ENCODE data around the gene SLCO6A1. TPM values are rescaled to one million over a fixed set of nuclear protein-coding genes. Genes with fewer than 3 reads are reported as not detected.

Gene SLCO6A1
- total and polyA plus RNA-seq, 2 donors from 2014 or later, result not detected

- Histone ChIP-seq H3K9me3 (ENCODE audit: control insufficient read depth in 2 of 3, insufficient read depth in 1 of 3, low read length in 3 of 3) (no peaks in the 10 kb centered on the region), H3K9ac (ENCODE audit: low read length in 3 of 3) (no peak overlapping the region), H3K27ac (ENCODE audit: low read depth in 2 of 2, low read length in 2 of 2) (no peak overlapping the region), H3K4me1 (ENCODE audit: control insufficient read depth in 2 of 3, insufficient read depth in 2 of 3, low read depth in 1 of 3, low read length in 3 of 3) (no peaks in the 10 kb centered on the region), H3K27me3 (ENCODE audit: control insufficient read depth, insufficient read depth, low read length) (no peaks in the 10 kb centered on the region), H3K4me3 (ENCODE audit: low read length in 3 of 3) (no peak overlapping the region), H3K36me3 (ENCODE audit: control insufficient read depth in 2 of 3, insufficient read depth in 3 of 3, low read length in 3 of 3) (no peaks in the 10 kb centered on the region)
- TF ChIP-seq, protein P1, sequence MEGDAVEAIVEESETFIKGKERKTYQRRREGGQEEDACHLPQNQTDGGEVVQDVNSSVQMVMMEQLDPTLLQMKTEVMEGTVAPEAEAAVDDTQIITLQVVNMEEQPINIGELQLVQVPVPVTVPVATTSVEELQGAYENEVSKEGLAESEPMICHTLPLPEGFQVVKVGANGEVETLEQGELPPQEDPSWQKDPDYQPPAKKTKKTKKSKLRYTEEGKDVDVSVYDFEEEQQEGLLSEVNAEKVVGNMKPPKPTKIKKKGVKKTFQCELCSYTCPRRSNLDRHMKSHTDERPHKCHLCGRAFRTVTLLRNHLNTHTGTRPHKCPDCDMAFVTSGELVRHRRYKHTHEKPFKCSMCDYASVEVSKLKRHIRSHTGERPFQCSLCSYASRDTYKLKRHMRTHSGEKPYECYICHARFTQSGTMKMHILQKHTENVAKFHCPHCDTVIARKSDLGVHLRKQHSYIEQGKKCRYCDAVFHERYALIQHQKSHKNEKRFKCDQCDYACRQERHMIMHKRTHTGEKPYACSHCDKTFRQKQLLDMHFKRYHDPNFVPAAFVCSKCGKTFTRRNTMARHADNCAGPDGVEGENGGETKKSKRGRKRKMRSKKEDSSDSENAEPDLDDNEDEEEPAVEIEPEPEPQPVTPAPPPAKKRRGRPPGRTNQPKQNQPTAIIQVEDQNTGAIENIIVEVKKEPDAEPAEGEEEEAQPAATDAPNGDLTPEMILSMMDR (IDR thresholded peaks at IDR 0.05; ENCODE audit: borderline replicate concordance, extremely low read depth, insufficient read depth), result no peak
- intact Hi-C loops (cut with DNase I), result no loop called here
- DNase-seq (no peak), FAIRE-seq (no peak)
These were observed 15.1 kb downstream of the SLCO6A1 start for GRCh38 chr5:102483736-102484135.

DNA sequence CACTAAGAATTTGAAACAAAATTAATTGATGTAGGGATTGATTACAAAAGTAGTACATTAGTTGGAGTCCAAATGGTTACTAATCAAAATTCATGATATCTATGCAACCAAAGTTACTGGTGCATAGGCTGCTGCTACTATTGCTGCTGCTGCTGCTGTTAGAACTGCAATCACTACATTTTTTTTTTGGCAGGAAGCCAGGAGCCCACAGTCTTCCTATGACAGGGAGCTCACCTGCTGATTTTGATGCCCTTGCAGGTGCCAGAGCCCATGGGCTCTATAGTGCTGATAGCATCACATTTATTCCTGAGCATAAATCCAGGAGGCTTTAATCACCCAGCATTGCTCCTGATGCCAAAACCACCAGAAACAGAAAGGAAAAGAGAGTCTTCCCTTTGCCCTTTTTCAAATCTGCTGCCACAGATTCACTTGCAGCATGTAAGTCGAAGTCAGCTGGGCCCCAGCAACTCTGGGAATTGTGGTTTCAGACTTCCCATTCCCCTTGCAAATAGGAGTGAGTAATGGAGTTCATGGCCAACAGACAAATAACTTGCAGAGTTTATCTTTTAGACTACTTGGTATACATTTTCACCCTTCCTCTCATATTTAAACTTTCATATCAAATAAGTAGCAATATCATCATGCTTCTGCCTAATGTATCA, 17.6 kb downstream of the SLCO6A1 start:
- Histone ChIP-seq H3K36me3 (ENCODE audit: control insufficient read depth in 2 of 3, insufficient read depth in 3 of 3, low read length in 3 of 3) (no peaks in the 10 kb centered on the region), H3K9ac (ENCODE audit: low read length in 3 of 3) (no peak overlapping the region), H3K4me1 (ENCODE audit: control insufficient read depth in 2 of 3, insufficient read depth in 2 of 3, low read depth in 1 of 3, low read length in 3 of 3) (no peaks in the 10 kb centered on the region), H3K27ac (ENCODE audit: low read depth in 2 of 2, low read length in 2 of 2) (no peak overlapping the region), H3K27me3 (ENCODE audit: control insufficient read depth, insufficient read depth, low read length) (no peaks in the 10 kb centered on the region), H3K9me3 (ENCODE audit: control insufficient read depth in 2 of 3, insufficient read depth in 1 of 3, low read length in 3 of 3) (no peaks in the 10 kb centered on the region), H3K4me3 (ENCODE audit: low read length in 3 of 3) (no peak overlapping the region)
- DNase-seq (no peak), FAIRE-seq (no peak)
- TF ChIP-seq, protein P1 (IDR thresholded peaks at IDR 0.05; ENCODE audit: borderline replicate concordance, extremely low read depth, insufficient read depth), result no peak
- intact Hi-C loops (cut with DNase I), result no loop called here

DNA sequence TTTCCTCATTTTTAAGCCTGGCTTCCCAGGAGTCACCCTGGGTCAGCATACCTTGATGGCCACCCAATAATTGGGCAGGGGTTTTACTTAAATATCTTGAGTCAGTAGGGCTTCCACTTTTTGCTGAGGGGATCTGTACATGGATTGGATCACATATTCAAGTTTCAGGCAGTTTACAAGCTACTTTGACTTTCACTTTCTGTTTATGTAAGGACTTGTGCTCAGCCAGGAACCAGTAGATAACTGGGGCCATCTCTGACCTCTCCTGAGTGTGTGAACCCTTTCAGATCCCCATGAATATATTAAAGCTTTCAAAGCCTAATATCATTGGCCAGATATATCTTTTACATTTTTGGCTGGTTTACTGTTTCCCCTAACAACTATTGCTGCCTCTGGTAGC, 45.1 kb downstream of the SLCO6A1 start:
- DNase-seq (no peak), FAIRE-seq (no peak)
- H3K36me3 ChIP-seq (ENCODE audit: control insufficient read depth in 2 of 3, insufficient read depth in 3 of 3, low read length in 3 of 3), result no peaks in the 10 kb centered on the region
- no peak overlapping the region for H3K9ac ChIP-seq (ENCODE audit: low read length in 3 of 3)
- H3K4me1 ChIP-seq (ENCODE audit: control insufficient read depth in 2 of 3, insufficient read depth in 2 of 3, low read depth in 1 of 3, low read length in 3 of 3), result no peaks in the 10 kb centered on the region
- H3K9me3 ChIP-seq (ENCODE audit: control insufficient read depth in 2 of 3, insufficient read depth in 1 of 3, low read length in 3 of 3), result no peaks in the 10 kb centered on the region
- H3K27ac ChIP-seq (ENCODE audit: low read depth in 2 of 2, low read length in 2 of 2), result no peak overlapping the region
- intact Hi-C loops (cut with DNase I), result no loop called here
- TF ChIP-seq, protein P1 (IDR thresholded peaks at IDR 0.05; ENCODE audit: borderline replicate concordance, extremely low read depth, insufficient read depth), result no peak
- no peaks in the 10 kb centered on the region for H3K27me3 ChIP-seq (ENCODE audit: control insufficient read depth, insufficient read depth, low read length)
- H3K4me3 ChIP-seq (ENCODE audit: low read length in 3 of 3), result no peak overlapping the region

DNA sequence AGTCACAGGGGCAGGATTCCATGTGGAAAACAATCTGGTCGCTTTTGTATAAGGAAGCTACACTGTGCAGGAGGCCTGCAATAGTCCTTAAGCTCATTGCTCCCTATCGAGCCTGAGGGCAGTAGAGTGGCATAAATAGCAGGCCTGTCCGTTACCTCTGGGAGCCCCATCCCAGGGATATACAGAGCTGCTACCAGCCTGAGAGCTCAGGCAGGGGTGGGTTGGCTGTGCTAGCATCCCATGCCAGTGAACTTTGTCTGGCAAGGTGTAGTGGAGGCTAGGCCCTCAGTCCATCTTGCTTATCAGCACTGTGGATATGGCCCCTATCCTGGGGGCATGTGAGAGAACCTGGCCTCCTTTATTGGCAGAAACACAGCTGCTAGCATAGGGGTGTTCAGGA, 47.7 kb downstream of the SLCO6A1 start:
- H3K9ac ChIP-seq (ENCODE audit: low read length in 3 of 3), result no peak overlapping the region
- FAIRE-seq (no peak), DNase-seq (no peak)
- no peak overlapping the region for H3K27ac ChIP-seq (ENCODE audit: low read depth in 2 of 2, low read length in 2 of 2)
- H3K4me1 ChIP-seq (ENCODE audit: control insufficient read depth in 2 of 3, insufficient read depth in 2 of 3, low read depth in 1 of 3, low read length in 3 of 3), result no peaks in the 10 kb centered on the region
- TF ChIP-seq, protein P1 (IDR thresholded peaks at IDR 0.05; ENCODE audit: borderline replicate concordance, extremely low read depth, insufficient read depth), result no peak
- H3K9me3 ChIP-seq (ENCODE audit: control insufficient read depth in 2 of 3, insufficient read depth in 1 of 3, low read length in 3 of 3), result no peaks in the 10 kb centered on the region
- no peaks in the 10 kb centered on the region for H3K36me3 ChIP-seq (ENCODE audit: control insufficient read depth in 2 of 3, insufficient read depth in 3 of 3, low read length in 3 of 3)
- intact Hi-C loops (cut with DNase I), result no loop called here
- no peak overlapping the region for H3K4me3 ChIP-seq (ENCODE audit: low read length in 3 of 3)
- H3K27me3 ChIP-seq (ENCODE audit: control insufficient read depth, insufficient read depth, low read length), result no peaks in the 10 kb centered on the region
